HT-29 (cell line): Measurements from ENCODE around the gene ORAI3. TPM values are rescaled to one million over a fixed set of nuclear protein-coding genes. Genes with fewer than 3 reads are reported as not detected.
A peak's percentile ranks its signal among the peaks of the same experiment; 100 is the strongest.

Experiments used
- DNase-seq: peaks from one replicate; pipeline ENCODE4 v3.0.0-alpha.2; 2015; ENCODE audit warnings: low spot score
- total RNA-seq: library from RNA; depleted of rRNA; stranded (reverse); fragments of >200 nt; shearing (Covaris generic); gene quantifications from 2 replicates; pipeline ENCODE4 v1.2.3, GENCODE V29; 2014

ORAI3 gene
- total RNA-seq, 1 experiment from 2014 or later = 22.9 TPM

DNA sequence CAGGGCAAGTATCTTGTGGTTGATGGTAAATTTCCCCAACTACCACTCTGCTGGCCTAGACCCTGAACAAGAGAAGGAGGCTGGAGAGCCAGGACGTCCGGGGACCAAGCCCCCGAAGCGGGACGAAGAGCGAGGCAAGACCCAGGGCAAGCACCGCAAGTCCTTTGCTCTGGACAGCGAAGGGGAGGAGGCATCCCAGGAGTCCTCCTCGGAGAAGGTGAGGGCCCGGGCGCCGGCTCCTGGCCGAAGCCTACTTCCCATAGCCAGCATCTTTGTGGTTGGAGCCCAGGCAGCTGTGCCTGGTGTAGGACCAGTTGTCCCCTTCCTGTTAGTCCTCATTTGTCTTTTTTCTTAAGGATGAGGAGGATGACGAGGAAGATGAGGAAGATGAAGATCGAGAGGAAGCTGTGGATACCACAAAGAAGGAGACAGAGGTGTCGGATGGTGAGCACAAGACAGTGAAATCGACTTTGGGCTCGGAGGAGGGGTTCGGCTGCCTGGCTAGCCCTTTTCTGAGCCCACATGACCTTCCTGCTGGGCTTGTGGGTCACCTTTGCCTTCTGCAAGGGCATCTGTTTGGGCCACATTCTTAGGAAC is 20.5 kb downstream of the ORAI3 start:
- DNase-seq = no peak

- DNase-seq = no peak
Observed at GRCh38 chr16:30971298-30971697, 22.4 kb downstream of the ORAI3 start.

DNA sequence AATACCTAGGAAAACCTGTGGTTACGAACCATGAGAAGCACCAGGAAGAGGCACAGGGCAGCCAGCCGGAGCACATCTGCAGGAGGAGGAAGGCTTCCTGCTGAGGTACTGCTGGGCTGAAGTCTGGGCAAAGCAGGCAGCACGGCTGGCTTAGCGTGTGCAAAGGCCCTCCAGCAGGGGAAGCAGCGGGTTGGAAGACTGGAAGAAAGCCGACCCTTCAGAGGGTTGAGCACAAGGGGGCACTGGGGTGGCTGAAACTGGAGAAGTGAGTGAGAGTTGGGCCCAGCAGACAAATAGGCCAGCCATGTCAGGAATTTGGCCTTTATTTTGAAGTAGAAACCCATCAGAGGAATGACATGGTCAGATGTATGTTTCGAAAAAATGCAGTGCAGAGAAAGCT is 24.0 kb downstream of the ORAI3 start:
- no peak for DNase-seq

DNA sequence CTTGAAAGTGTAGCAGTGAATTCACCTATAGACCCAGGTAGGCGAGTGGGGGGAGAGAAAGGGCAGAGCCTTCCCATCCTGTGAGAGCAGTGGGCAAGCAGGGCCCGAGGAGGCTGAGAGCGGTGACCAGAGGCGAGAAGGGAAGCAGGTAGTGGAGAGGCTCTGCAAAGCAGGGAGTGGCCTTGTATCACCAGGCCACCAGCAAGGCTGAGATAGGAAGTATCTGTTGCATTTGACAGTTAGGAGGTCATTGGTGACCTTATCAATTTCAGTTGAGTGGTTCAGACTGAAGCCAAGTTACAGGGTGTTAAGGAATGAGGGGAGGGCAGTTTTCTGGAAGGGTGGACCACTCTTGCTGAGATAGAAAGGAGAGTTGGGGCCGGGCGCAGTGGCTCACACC is 25.5 kb downstream of the ORAI3 start:
- DNase-seq = no peak

DNA sequence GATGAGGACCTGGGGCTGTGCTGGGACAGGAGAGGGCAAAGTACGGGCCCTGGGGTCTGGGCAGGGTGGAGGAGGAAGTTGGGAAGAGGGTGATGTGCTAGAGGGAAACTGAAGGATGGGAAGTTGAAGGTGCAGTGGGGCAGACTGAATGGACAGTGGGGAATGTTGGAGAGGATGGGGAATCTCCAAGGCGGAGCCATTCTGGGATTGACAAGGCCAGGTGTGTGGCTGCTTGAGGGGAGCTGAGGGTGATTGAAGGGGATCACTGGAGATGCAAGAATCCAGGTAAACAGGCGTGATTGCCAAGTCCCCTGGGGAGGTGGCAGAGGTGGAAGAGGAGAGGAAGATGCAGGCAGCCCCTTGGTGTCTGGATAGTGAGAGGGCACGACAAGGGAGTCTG is 27.6 kb downstream of the ORAI3 start:
- no peak for DNase-seq

- no peak for DNase-seq
Observed at GRCh38 chr16:30977502-30977901, 28.6 kb downstream of the ORAI3 start.

DNA sequence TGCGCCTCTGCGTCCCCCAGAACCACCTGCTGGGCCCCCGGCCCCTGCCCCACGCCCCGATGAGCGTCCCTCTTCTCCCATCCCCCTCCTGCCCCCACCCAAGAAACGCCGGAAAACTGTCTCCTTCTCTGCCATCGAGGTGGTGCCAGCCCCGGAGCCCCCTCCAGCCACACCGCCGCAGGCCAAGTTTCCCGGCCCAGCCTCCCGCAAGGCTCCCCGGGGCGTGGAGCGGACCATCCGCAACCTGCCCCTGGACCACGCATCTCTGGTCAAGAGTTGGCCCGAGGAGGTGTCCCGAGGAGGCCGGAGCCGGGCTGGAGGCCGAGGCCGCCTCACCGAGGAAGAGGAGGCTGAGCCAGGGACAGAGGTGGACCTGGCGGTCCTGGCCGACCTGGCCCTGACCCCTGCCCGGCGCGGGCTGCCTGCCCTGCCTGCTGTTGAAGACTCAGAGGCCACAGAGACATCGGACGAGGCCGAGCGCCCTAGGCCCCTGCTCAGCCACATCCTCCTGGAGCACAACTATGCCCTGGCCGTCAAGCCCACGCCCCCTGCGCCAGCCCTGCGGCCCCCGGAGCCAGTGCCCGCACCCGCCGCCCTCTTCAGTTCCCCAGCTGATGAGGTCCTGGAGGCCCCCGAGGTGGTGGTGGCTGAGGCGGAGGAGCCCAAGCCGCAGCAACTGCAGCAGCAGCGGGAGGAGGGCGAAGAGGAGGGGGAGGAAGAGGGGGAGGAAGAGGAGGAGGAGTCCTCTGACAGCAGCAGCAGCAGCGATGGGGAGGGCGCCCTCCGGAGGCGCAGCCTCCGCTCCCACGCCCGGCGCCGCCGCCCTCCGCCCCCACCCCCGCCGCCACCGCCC is 30.5 kb downstream of the ORAI3 start:
- DNase-seq = no peak

DNA sequence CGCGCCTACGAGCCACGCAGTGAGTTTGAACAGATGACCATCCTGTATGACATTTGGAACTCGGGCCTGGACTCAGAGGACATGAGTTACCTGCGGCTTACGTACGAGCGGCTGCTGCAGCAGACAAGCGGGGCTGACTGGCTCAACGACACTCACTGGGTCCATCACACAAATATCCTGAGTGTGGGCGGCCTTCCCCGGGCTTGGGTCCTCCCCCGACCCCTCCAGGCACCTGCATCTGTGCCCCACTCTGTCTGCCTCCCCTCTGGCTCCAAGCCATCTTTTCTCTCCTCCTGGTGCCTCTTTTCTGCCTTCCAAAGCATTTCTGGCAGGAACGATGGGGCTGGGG is 31.1 kb downstream of the ORAI3 start:
- no peak for DNase-seq

DNA sequence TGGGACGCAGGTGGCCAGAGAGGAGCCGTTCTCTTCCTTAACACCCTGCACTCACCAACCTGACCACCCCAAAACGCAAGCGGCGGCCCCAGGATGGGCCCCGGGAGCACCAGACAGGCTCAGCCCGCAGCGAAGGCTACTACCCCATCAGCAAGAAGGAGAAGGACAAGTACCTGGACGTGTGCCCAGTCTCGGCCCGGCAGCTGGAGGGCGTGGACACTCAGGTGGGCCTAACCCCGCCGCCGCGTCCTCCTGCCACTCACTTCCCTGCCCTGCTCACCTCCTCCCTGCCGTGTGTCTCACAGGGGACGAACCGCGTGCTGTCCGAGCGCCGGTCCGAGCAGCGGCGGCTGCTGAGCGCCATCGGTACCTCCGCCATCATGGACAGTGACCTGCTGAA is 31.6 kb downstream of the ORAI3 start:
- DNase-seq = no peak

DNA sequence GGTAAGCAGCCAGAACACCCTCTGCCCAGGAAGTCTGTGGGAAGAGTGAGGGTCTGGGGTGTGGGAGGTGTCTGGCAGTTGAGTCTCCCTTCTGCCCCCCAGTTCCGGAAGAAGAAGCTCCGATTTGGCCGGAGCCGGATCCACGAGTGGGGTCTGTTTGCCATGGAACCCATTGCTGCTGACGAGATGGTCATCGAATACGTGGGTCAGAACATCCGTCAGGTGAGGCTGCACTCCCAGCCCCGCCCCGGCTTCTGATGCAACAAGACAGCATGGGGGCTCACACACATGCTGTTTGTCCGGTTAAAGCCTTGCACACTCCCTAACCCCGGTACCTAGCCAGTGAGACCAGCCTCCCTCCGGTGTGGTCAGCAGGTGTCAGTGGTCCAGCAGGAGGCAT is 32.1 kb downstream of the ORAI3 start:
- DNase-seq = no peak

DNA sequence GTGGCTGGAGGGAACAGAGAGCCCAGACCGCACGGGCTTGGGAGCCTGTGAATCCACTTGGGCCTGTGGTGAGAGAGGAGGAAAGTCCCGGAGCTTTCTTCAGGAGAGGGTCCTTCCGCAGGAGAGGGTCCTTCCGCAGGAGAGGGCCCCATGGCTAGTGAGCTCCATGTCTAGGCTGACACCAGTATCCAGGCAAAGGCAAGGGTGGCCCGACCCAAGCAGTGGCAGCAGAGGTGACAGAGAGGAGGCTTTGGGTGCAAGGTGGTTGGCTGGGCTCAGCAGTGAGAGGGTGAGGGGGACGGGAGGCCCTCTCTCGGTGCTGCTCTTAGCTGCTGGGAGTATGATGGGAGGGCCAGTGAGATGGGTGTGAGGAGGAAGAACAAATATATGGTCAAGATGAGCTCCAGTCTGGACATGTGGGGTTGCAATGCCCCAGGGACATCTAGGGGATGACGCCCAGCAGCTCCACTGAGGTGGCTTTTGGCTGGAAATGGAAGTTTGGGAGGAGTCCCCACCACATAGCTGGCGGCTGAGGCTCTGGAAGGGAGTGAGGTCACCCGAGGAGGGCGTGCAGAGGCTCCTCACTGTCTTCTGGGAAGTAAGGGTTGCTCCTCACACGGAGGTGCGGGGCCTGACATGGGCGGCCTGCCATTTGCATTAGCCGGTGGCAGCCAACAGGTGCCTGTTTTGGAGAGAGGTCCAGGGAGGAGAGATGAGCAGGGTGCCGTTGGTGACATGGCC is 33.9 kb downstream of the ORAI3 start:
- no peak for DNase-seq

GRCh38 chr16:30983289-30983889 is 34.5 kb downstream of the ORAI3 start:
- DNase-seq = no peak

GRCh38 chr16:30983898-30984610 is 35.2 kb downstream of the ORAI3 start:
- no peak for DNase-seq

GRCh38 chr16:30984669-30985400 is 36.0 kb downstream of the ORAI3 start, which contains the start of gene HSD3B7:
Gene HSD3B7, plus strand, starts transcription at chr16:30985207. Its CDS starts 452 bp downstream, at chr16:30985659.
- peak; percentile 84 for DNase-seq

GRCh38 chr16:30985401-30986128 is 36.7 kb downstream of the ORAI3 start:
- DNase-seq = peak; percentile 82

DNA sequence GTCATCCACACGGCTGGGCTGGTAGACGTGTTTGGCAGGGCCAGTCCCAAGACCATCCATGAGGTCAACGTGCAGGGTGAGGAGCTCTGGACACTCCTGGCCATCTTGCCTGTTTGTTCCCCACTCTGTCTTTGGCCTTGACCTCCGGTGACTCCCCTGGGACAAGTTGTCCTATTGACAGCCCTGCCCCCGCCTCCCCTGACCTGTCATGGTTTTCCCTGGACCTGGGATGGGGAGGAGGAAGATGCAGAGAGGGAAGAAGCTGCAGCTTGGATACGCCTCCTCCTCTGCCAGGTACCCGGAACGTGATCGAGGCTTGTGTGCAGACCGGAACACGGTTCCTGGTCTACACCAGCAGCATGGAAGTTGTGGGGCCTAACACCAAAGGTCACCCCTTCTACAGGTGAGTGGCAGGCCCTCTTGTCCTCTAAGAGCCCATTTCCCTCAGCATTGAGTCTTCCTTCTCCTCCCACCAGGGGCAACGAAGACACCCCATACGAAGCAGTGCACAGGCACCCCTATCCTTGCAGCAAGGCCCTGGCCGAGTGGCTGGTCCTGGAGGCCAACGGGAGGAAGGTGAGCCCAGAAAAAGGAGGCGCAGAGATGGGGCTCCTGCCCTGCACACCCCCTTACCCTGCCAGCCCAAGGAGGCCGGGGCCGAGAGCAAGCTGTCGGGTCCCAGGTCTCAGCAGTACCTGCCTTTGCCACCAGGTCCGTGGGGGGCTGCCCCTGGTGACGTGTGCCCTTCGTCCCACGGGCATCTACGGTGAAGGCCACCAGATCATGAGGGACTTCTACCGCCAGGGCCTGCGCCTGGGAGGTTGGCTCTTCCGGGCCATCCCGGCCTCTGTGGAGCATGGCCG is 37.5 kb downstream of the ORAI3 start:
- no peak for DNase-seq

- DNase-seq = no peak
Observed at GRCh38 chr16:30987581-30988190, 38.8 kb downstream of the ORAI3 start.

GRCh38 chr16:30989469-30990047 is 40.7 kb downstream of the ORAI3 start:
- DNase-seq = no peak
